ENCODE measurements around the gene HEXIM1. TPM values are rescaled to one million over a fixed set of nuclear protein-coding genes. Genes with fewer than 3 reads are reported as not detected.

The HEXIM1 gene
- total RNA-seq, 1 experiment from 2014 or later = 78.0 TPM

DNA sequence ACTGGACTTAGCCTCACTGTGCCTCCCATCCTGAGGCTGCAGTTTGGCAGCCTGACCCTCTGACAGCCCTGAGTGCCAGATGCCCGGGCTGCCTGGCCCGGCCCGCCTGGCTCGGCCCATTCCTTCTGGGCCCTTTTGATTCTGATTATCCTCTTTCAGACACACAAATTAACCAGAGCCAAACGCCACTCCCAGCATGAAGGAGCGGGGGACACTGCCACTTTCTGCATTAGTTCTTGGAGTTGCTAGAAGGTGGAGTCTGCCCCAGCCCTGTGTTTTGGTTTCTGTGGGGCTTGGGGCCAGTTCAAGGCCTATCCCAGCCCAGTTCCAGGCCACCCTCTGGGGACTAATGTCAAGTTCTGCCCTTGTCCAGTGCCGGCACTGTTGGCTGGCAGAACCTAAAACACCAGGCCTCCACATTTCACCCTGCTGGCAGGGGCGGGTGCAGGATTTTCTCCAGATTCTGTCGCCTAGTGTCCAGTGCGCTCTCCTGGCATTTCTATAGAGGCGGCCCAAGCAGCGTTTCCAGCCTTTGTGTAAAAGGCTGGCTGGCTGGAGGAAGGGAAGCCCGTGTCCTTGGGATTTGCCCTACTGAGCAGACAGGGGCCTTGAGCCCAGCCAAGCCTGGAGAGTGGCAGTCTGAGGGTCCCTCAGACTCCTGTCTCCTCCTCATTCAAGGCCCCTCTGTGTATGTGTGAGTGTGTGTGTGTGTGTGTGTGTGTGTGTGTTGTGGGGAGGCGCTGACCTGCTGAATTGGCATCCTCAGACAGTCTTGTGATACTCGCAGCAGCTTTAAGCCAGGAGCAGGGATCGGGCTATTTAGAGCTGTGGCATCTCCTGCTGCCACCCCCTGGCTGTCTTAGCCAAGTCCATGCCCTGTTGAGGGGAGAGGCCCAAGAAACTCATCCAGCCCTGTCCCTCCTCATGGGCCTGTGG, 37.3 kb upstream of the HEXIM1 start:
- intact Hi-C loops (cut with micrococcal nuclease; ENCODE audit: unreplicated experiment) = no loop called here
- no peak for DNase-seq
- peaks cover 1% of the 10 kb centered on the region; the same call in 1 of the 2 replicates for H3K36me3 ChIP-seq (ENCODE audit: control insufficient read depth, insufficient read depth, low read length)
- ChIA-PET POLR2A (no interaction called here), CTCF (interaction anchor here (1.1 kb wide), 1 partner anchor 24 kb away, joined by 4 read pairs; the partner anchor contains the start of gene ACBD4)
- BruUV-seq (replicated peaks) = no TSS peak
- TF ChIP-seq, protein P1, sequence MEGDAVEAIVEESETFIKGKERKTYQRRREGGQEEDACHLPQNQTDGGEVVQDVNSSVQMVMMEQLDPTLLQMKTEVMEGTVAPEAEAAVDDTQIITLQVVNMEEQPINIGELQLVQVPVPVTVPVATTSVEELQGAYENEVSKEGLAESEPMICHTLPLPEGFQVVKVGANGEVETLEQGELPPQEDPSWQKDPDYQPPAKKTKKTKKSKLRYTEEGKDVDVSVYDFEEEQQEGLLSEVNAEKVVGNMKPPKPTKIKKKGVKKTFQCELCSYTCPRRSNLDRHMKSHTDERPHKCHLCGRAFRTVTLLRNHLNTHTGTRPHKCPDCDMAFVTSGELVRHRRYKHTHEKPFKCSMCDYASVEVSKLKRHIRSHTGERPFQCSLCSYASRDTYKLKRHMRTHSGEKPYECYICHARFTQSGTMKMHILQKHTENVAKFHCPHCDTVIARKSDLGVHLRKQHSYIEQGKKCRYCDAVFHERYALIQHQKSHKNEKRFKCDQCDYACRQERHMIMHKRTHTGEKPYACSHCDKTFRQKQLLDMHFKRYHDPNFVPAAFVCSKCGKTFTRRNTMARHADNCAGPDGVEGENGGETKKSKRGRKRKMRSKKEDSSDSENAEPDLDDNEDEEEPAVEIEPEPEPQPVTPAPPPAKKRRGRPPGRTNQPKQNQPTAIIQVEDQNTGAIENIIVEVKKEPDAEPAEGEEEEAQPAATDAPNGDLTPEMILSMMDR (IDR thresholded peaks at IDR 0.05; ENCODE audit: insufficient read depth in 1 of 2, low read depth in 1 of 2, low read length in 1 of 2, severe bottlenecking in 1 of 2, unreplicated experiment in 1 of 2) = no peak
- H3K27me3 ChIP-seq (replicated peaks; ENCODE audit: control insufficient read depth, insufficient read depth, low read length) = no peaks in the 10 kb centered on the region
- Mint-ChIP-seq H3K9me3 (ENCODE audit: unreplicated experiment) (no peaks in the 10 kb centered on the region), H3K27me3 (ENCODE audit: insufficient read depth, unreplicated experiment) (no peaks in the 10 kb centered on the region), H3K27ac (ENCODE audit: unreplicated experiment) (peak overlapping the region; percentile 2), H3K36me3 (ENCODE audit: insufficient read depth, unreplicated experiment) (peaks cover 79% of the 10 kb centered on the region), H3K4me3 (ENCODE audit: unreplicated experiment) (no peak overlapping the region), H3K4me1 (ENCODE audit: low read depth, unreplicated experiment) (peaks cover under 1% of the 10 kb centered on the region)
- no peak overlapping the region for H3K4me3 ChIP-seq (ENCODE audit: low read depth, low read length)
- peaks cover 7% of the 10 kb centered on the region; the same call in 1 of the 2 replicates for H3K4me1 ChIP-seq
- H3K9me3 ChIP-seq = no peaks in the 10 kb centered on the region

DNA sequence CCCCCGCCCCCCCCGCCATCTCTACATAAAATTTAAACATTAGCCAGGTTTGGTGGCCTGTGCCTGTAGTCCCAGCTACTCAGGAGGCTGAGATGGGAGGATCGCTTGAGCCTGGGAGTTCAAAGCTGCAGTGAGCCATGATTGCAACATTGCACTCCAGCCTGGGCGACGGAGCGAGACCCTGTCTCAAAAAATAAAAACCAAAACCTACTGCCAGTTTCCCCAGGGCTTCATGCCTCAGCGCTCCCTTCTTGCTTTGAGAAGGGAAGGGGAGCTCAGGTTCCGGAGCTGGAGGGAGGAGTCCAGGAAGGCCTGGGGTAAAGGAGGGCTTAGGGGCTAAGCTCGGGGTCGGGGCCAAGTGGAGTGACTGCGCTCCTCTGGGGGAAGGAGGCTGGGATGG, 36.4 kb upstream of the HEXIM1 start:
- Mint-ChIP-seq H3K27me3 (ENCODE audit: insufficient read depth, unreplicated experiment) (no peaks in the 10 kb centered on the region), H3K4me3 (ENCODE audit: unreplicated experiment) (no peak overlapping the region), H3K9me3 (ENCODE audit: unreplicated experiment) (no peaks in the 10 kb centered on the region), H3K36me3 (ENCODE audit: insufficient read depth, unreplicated experiment) (peaks cover 75% of the 10 kb centered on the region), H3K27ac (ENCODE audit: unreplicated experiment) (peak overlapping the region; percentile 2), H3K4me1 (ENCODE audit: low read depth, unreplicated experiment) (peaks cover 6% of the 10 kb centered on the region)
- H3K9me3 ChIP-seq = no peaks in the 10 kb centered on the region
- H3K4me1 ChIP-seq = peaks cover 7% of the 10 kb centered on the region; the same call in 1 of the 2 replicates
- BruUV-seq (replicated peaks) = TSS peak; percentile 39
- TF ChIP-seq, protein P1 (IDR thresholded peaks at IDR 0.05; ENCODE audit: insufficient read depth in 1 of 2, low read depth in 1 of 2, low read length in 1 of 2, severe bottlenecking in 1 of 2, unreplicated experiment in 1 of 2) = no peak
- no peaks in the 10 kb centered on the region; the same call in 1 of the 2 replicates for H3K36me3 ChIP-seq (ENCODE audit: control insufficient read depth, insufficient read depth, low read length)
- ChIA-PET POLR2A (no interaction called here), CTCF (interaction anchor here (0.7 to 1.1 kb wide), 2 partner anchors 21 to 23 kb away, joined by 4 to 6 read pairs; partner anchors contain the start of gene ACBD4)
- intact Hi-C loops (cut with micrococcal nuclease; ENCODE audit: unreplicated experiment) = no loop called here
- H3K27me3 ChIP-seq (replicated peaks; ENCODE audit: control insufficient read depth, insufficient read depth, low read length) = no peaks in the 10 kb centered on the region
- H3K4me3 ChIP-seq (ENCODE audit: low read depth, low read length) = no peak overlapping the region
- no peak for DNase-seq

DNA sequence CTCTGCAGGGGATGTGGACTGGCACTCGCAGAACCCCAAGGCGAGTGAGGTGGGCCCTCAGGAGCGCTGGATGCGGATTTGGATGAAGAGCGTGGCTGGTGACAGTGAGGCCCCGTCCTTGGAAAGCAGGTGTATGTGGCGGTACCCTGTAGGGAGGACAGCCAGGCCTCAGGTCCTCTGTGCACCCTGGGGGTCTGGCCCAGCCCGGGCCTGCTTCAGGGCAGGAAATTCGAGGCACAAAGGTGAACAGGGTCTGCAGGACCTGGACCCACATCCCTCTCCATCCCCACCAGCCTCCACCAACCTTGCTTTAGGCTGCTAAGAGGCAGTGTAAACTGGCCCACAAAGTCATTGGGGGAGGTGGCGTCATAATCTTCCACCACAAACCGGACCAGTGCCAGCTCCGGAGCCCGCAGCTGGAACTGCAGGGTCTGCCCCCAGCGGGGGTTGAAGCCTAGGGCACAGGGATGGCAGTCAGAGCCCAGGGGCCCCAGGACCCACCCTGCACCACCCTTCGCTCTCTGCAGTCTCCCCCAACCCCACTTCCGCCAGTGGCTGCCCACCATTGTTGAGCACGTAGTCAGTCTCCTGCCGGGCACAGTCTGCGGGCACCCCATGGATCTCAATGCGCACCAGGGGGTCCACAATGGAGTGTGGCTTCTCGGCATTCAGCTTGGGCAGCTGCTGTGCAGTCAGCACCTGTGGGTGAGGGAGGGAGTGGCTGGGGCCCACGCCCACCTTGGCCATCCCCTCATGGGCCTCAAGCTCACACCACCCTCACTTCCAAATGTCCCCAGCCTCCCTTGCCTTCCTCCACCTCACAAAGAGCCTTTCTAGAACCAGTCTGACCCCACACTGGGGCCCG, 35.5 kb upstream of the HEXIM1 start:
- Histone ChIP-seq H3K4me1 (peaks cover 7% of the 10 kb centered on the region; the same call in 1 of the 2 replicates), H3K9me3 (no peaks in the 10 kb centered on the region), H3K4me3 (ENCODE audit: low read depth, low read length) (no peak overlapping the region), H3K36me3 (ENCODE audit: control insufficient read depth, insufficient read depth, low read length) (no peaks in the 10 kb centered on the region; the same call in 1 of the 2 replicates), H3K27me3 (replicated peaks; ENCODE audit: control insufficient read depth, insufficient read depth, low read length) (no peaks in the 10 kb centered on the region)
- ChIA-PET CTCF (no interaction called here), POLR2A (no interaction called here)
- no TSS peak for BruUV-seq (replicated peaks)
- H3K4me1 Mint-ChIP-seq (ENCODE audit: low read depth, unreplicated experiment) = peaks cover 6% of the 10 kb centered on the region
- DNase-seq = no peak
- no peak overlapping the region for H3K27ac Mint-ChIP-seq (ENCODE audit: unreplicated experiment)
- H3K9me3 Mint-ChIP-seq (ENCODE audit: unreplicated experiment) = no peaks in the 10 kb centered on the region
- TF ChIP-seq, protein P1 (IDR thresholded peaks at IDR 0.05; ENCODE audit: insufficient read depth in 1 of 2, low read depth in 1 of 2, low read length in 1 of 2, severe bottlenecking in 1 of 2, unreplicated experiment in 1 of 2) = no peak
- H3K36me3 Mint-ChIP-seq (ENCODE audit: insufficient read depth, unreplicated experiment) = peaks cover 72% of the 10 kb centered on the region
- H3K27me3 Mint-ChIP-seq (ENCODE audit: insufficient read depth, unreplicated experiment) = no peaks in the 10 kb centered on the region
- peak overlapping the region; percentile 21 for H3K4me3 Mint-ChIP-seq (ENCODE audit: unreplicated experiment)
- intact Hi-C loops (cut with micrococcal nuclease; ENCODE audit: unreplicated experiment) = no loop called here

Measured in Caco-2 (cell line).